GM21825 (cell line): Measurements from ENCODE around the gene CARD18.

Experiments
- ATAC-seq: cut with Tn5 transposase; IDR thresholded peaks from one replicate; pipeline ENCODE4 v1.9.1; 2021; ENCODE audit warnings: mild to moderate bottlenecking, moderate library complexity; ENCODE audit not compliant: unreplicated experiment

Gene CARD18

DNA sequence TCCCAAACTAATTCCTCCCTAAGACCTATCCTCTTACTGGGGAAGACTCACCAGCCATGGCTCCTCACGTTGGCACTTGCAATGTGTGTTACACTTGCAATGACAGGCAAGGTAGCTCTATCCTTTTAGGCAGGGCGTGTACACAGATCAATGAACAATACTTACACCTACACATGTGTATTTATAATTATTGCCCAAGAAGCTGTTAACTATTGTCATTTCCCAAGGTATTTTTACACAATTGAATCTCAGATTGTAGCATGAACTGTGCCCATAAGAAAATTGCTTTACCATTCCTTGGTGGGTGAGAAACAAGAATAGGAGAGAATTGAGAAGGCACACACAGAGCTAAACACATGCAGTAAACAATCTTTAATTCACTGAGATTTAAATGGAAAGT is at the start of gene CARD18:
TSS of gene CARD18 (minus strand) at position 101 of the 400 bp plus-strand sequence. CDS start at position 58, 43 bp downstream.
- no peak for ATAC-seq

- no peak for ATAC-seq
These were observed 44.4 kb upstream of the CARD18 start for GRCh38 chr11:105183987-105184386.

DNA sequence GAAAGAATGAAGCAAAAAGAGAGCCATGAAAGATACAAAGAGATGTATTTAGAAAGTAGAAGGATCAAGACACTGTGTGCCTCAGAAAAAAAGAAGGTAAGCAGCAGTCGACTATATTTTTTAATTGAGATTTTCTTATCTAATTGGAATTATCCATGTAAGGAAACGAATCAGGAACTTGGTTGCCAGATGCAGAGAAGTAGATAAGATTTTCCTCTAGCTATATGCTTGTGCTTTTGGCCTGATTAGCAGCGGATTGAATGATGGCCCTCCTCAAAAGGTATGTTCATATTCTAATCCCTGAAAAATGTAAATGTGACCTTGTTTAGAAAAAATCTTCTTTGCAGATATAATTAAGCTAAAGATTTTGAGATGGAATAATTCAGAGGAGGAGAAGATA is 43.9 kb upstream of the CARD18 start:
- no peak for ATAC-seq

- ATAC-seq = no peak
These were observed 42.0 kb upstream of the CARD18 start for GRCh38 chr11:105181521-105181920.

GRCh38 chr11:105181100-105181499 is 41.5 kb upstream of the CARD18 start:
- no peak for ATAC-seq

DNA sequence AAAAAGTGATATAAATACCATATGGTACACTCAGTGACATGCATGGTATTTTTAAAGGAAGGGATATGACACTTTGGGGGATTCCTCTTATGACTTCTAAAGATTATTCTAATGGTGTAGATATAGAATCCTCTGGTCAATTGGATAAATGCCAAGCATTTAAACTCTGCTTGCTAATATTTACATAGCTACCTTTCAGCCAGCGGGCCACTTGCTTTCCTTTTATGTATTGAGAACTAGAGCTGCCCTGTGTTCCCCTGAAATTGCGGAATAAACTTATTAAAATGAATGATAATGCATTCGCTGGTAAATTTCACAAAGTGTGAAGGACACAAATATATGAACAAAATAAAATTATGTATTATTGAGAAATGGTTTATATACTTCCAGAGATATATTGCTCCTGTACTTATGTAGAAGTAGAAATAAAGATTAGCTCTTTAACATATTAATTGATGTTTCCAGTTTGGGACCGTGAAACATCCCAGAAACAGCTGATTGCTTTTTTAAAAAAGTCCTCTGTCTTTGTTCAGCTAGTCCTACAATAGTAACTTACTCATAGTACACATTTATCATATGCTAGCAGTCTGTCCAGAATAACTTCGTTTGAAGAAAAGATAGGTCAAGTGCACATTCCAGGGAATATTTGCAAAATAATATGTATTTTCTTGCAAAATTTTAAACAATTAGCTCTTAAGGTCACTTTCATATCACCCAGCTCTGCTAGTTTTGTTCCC is 40.1 kb upstream of the CARD18 start:
- ATAC-seq = no peak

DNA sequence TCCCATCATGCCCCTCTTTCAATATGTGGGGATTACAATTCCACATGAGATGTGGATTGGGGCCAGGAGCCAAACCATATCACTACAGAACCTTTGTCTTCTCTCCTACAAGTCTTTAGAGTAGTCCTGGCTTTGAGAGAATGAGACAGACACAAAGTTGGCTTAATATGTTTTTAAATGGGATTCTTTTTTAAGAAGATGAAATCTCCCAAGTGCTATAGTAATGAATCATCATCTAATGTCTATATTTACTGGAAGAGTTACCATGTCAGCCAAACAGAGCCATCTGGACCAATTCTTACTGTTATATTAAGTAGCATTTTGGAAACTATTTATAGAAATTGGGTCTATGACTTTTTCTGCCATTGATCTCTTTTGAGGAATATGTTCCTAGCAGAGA is 38.1 kb upstream of the CARD18 start:
- ATAC-seq = no peak

- no peak for ATAC-seq
These were observed 28.9 kb upstream of the CARD18 start for GRCh38 chr11:105168457-105168856.

DNA sequence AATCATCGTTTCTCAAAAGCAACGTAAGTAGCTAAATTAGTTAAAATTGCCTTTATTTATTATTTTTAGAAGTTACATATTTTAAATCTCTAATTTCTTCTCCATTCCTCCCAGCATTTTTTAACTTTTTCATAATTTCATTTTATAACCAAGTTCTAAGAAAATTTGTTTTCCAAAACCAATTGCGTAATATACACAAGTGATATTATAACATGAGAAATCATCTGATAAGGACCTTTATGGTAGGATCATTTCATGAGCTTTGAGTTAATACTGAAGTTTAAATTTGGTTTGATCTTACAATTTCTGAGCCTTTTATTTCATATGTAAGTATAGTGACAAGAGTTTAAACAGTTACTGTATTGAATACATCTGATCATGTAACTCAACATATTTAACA is 27.7 kb upstream of the CARD18 start:
- no peak for ATAC-seq

- ATAC-seq = no peak
These were observed 24.6 kb upstream of the CARD18 start for GRCh38 chr11:105164208-105164607.

DNA sequence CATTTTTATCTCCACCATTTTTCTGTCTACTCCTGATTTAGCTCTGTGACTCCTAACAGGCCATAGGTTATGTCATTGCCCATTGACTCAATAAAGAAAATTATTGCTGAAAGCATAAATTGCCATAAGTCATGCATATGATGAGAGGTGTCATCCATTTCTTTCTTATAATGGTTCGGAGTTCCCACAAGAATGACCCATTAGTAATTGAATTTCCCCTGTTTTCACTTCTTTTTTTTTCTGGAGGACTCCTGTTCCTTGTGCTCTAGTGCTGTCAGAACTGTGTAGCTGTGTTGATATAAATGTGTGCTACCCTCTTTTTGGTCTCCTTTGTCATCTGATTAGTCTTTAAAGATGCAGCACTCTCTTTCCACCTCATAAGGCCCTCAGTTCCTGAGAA is 22.9 kb upstream of the CARD18 start:
- no peak for ATAC-seq

GRCh38 chr11:105158436-105158835 is 18.9 kb upstream of the CARD18 start:
- ATAC-seq = no peak

DNA sequence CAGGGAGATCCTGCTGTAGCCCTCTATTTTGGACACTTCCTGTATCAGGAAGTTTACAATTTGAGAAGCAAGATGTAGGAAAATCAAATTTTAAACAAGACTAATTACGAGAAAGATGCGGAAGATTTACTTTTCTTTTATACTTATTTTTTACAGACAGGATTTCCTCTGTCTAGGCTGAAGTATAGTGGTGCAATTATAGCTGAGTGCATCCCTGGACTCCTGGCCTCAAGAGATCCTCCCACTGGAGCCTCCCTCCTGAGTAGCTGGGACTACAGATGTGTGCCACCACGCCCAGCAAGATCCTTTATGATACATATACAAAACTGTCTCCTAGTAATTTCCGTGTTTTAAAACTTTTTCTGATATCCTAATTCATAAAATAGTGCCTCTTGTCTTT is 17.2 kb upstream of the CARD18 start:
- no peak for ATAC-seq

GRCh38 chr11:105156231-105156630 is 16.7 kb upstream of the CARD18 start:
- no peak for ATAC-seq

DNA sequence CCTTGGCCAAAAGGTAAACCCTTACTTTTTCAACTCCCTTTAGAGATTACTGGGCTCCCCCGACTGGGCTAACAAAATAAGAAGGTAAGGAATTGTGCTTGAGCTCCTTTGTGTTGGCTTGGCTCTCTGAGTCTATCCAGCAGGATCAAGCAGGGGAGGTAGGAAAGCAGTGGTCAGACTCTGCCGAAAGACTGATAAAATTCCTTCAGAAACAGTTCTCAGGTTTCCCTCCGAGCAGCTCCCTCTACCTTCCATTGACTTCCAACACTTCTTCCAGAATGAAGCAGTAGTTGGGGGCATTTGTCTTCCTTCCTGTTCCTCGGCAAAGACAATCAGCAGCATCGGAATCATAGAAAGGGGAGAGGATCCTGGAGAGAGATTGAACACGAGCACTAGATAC is 16.1 kb upstream of the CARD18 start:
- no peak for ATAC-seq

- no peak for ATAC-seq
These were observed 13.8 kb upstream of the CARD18 start for GRCh38 chr11:105153392-105153791.

DNA sequence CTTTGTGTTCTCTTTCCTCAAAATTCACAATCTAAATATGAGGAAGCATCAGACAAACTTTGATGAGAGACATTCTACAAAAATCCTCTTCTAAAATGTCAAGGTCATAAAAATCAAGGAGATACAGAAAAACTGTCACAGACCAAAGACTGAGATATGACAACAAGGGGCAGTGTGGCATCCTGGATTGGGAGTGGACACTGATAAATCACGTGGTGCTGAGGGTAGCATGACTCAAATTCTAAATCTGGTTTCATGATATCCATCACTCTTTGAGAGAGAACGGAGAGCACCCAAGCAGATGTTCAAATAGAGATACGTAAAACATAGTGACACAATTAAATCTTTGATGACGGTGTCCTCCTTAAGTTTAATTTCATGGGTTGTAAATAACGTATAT is 13.0 kb upstream of the CARD18 start:
- ATAC-seq = no peak

DNA sequence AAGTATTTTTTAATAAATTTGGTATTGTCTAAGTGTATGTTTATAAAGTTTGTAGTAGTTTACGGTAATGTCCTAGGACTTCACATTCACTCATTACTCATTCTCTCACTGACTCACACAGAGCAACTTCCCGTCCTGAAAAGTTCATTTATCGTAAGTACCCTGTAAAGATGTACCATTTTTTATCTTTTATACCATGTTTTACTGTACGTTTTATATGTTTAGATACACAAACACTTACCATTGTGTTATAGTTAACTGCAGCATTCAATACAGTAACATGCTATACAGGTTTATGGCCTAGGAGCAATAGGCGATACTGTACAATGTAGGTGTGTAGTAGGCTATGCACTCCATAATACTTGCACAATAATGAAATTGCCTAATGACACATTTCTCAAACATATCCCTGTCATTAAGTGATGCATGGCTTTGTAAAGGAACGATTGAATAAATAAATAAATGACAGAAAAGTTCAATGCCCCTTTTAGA is 12.5 kb upstream of the CARD18 start:
- no peak for ATAC-seq

GRCh38 chr11:105149477-105149876 is 9.9 kb upstream of the CARD18 start:
- no peak for ATAC-seq

GRCh38 chr11:105148241-105148640 is 8.7 kb upstream of the CARD18 start:
- ATAC-seq = no peak

DNA sequence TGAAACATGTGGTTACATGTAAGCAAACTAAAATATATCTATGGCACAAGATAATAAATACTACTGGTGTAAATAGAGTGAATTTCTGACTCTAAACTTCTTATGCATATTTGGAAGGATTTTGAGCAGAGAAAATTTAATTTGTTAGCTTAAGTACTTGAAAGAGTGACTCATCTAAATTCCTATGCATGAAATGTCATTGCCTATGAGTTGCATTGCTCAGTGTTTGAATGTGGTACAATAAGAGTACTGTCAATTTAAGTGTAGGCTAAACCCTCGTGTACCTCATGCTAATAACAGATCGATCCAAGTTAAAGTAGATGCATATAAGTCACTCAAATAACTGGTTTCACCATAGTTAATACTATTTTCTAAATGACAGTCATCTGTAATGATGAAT is 5.3 kb upstream of the CARD18 start:
- no peak for ATAC-seq

DNA sequence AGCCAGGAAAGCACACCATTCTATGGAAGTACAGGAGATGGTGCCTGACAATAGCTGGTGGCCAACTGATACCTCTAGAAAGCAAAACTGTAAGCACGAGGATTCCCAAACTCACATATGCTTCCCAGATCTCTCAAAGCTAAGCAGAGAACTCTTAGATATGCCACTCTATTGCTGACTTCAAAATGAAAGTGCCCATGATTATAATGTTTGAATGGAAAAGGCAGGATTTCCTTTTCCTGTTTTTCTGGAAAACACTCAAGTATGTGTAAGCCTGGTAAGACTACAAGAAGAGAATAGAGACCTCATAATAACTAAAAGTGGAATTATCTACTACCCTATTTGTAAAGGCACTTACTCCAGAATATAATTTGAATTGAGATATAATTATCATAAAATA is 2.6 kb upstream of the CARD18 start:
- ATAC-seq = no peak

DNA sequence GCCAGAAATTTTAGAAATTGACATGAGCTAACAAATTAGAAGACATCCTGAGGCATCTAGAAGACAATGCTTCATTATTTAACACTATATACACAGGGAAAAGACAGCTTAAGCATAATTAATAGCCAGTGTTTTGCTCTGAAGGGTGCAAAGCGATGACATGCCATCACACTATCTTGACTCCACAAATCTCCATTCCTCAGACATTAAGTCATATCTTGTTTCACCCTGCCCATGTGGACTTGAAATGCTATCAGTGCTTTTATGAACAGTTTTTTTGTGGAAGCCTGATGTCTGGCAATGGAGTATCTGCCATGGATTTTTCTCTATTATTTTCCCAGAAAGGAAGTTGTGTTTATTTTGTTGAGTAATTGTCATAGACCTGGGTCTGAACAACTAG is 2.3 kb downstream of the CARD18 start:
- ATAC-seq = no peak
